CD4-positive, alpha-beta T cell treated with Interleukin-17A for 4 hours (primary cell): ENCODE data around the gene MRC2.

Experiments used
- DNase-seq: peaks from one replicate; pipeline ENCODE4 v3.0.0-alpha.2; 2020; ENCODE audit warnings: mixed read lengths

The MRC2 gene

DNA sequence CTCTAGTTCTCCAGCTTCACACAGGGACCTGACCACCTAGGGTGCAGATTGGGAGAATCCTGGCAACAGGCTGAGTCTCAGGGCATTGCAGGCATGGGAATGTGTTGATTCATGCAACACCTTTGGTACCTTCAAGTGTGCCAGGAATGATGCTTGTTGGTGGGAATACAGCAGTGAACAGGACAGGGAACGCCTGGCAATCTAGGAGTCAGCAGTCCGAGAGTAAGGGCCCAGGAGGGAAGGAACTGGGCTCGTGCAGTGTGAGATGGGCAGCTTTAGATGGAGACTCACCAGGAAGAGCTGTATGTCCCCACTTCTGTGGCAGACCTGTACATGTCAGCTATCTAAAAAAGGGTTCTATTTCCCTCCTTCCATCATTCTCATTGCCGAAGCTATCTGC, 12.0 kb upstream of the MRC2 start:
- DNase-seq, result no peak

DNA sequence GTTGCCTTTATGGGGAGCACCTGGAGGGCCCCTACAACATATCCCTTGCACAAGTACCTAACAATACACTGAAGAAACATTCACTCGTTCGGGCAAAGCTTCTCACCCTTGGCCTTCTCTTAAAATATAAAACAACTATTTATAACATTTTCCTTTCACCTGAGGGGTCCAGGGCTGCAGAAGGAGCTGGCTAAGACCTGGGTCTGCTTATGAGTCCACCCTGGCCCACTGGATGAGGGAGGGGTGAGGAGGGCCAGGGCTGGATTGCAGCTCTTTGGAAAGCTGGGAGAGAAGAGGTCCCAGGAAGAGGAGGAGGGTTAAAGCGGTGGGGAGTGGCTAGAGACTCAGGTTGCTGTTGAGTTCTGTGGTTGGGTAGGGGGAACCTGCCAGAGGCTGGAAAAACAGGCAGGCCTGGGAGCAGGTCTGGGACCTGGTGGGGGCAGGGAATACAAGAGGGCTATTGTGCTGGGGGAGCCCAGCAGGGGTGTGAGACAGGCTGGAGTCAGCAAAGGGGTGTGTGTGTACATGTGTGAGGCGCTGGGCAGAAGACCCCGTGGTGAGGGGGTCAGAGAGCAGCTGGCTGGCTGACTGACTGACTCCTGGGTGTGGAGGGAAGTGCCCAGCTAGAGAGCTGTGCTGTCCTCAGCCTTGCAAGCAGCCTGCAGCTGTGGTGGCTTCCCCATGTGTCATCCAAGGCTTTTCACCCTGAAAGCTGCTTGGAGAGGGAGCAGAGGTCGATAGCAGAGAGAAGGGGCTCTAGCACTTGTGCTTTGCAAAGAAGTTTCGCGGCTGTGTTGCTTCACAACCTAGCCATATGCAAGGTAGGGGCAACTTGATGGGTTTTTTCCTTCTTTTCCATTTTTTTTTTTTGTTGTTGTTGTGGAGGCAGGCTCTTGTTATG, 10.2 kb upstream of the MRC2 start:
- DNase-seq, result no peak

DNA sequence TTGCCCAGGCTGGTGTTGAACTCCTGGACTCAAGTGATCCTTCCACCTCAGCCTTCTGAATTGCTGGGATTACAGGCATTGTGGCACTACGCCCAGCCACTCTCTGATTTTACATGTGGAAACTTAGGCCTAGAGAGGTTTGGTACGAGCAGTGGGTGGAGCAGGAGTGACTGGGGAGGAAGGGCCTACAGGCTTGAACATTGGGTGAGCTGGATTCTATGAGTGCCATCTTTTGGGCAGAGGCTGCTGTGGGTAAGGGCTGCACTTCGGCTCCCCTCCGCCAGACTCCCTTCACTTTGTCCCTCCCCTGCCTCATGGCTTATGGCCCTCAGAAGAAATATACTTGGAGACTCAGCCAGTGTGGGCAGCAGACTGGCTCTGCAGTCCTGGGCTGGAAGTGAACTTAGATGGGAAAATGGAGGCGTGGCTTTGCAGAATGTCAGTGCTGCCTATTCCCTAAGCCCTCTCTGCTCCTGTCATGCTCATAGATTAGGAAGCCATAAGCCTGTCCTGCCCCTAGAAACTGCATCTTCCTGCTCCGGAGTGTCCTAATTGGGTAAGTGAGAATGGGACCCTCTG, 9.5 kb upstream of the MRC2 start:
- DNase-seq, result no peak

DNA sequence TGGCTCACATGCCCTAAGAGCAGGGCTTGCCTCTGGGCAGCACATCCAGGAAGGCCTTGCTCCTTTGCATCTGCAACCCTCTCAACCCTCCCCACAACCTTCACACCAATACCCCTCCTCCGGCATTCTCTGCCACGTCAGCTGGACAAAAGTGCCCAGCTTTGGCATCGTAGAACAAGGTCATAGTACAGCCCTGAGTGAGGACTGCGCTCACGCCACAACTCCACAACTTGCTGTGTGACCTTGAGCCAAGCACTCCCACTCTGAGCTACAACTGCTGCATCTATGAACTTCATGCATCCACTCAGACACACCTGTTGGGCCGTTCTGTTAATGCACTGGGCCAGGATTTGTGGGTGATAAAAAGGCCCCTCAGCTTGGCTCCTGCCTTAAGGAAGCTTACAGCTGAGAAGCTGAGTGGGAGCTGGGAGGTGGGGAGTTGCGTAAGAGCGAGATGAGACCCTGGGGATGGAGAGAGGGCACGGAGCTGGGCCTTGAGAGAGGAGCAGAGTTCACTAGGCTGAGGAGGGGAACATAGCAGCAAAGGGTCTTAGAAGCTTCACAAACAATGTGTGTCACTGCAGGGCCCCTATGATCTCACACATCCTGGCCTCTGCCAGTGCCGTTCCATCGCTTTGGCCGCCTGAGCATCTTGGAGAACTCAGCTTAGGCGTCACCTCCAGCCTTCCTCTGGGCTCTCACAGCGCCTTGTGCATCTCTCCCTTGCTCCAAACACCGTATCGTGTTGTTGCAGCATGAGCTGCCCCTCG, 8.6 kb upstream of the MRC2 start:
- no peak for DNase-seq

DNA sequence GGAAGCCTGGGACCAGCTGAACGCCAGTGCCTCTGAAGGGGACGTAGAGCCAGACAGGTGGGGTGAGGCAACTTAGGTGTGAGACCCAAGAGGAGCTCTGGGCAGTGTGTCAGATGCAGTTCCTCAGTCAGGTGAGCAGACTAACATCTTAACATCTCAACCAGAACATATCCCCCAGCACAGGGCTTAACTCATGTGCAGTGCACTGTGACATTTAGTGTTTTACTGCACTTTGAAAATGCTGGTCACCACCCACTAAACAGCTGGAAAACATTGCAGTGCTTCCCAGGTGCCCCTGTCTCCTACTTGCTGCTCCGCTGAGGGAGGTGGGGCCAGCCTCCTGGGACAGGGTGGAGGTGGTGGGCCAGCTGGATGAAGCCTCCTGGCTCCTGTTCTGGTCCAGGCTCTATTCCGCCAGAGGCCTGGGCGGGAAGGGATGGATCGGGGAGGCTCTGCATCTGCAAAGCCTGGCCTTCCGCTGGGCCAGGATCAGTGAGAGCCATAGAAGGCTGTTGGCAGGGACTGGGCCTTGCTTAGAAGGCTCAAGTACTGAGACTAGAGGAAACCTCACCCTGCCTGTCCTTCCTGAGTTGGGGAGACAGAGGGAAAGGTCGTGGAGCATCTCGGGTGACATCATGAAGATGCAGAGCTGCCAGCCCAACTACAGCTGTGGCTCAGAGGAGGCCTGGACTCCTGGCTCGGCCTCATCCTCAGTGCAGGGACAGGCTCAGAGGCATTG, 7.9 kb upstream of the MRC2 start:
- no peak for DNase-seq

DNA sequence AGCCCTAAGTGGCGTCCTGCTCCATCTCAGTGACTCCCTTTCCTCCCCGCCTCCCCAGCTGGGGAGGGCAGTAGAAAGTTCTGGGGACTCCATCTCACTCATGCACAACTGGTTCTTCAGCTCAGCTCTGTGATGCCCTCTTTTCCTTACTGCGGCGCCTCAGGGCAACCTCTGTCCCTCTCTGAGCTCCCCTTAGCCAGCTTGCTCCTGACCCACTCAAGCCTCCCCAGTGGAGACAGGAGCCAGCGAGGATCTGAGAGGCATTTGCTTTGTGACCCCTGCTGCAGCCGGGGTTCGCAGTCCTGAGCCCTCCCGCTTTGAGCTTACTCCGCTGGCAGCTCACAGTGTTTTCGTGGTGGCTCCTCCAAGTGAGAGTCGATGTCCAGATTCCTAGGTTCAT, 6.2 kb upstream of the MRC2 start:
- DNase-seq, result no peak

DNA sequence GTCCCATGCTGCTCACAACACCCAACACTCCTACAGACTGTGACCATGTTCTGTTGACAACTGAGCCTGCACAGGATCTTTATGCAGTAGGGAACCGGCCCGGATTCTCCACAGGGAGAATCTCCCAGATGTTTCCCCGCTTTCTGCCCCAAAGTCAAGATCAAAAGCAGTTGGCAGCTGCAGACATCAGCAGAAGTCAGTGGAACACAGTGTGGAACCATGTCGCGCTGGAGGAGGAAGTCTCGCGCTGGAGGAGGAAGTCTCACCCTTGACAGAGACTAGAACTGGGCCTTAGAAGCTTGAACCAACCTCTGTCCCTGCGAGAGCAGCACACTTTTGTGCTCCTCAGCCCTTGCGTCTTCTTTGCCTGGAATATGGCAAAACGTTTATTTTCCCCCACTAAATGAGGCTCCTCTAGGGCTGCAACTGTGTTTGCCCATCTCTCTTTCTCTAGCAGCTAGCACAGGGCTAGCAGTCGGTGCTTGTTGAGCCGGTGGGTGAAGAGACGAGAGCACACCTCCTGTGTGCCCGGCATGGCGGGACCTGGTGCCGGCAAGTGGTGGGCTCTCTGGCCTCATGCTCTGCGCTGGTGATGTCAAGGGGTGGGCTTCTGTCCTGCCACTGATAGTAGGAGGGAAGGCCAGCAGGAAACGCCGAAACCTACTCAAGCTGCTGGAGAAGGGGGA, 2.1 kb upstream of the MRC2 start:
- no peak for DNase-seq

DNA sequence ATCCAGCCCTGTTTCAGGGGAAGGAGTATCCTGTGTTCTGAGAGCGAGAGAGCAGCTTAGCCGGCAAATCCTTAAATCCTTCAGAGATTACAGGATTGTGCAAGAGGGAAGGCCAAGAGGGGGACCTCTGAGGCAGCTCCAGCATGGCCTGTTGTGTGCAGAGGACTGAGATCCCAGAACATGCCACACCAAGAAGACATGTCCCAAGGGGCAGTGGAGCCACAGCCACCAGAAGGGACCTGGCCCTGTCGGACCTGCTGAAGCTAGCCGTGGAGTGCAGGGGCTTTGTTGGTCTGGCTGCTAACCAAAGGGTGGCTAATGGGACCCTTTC, 1.6 kb upstream of the MRC2 start:
- DNase-seq, result no peak

DNA sequence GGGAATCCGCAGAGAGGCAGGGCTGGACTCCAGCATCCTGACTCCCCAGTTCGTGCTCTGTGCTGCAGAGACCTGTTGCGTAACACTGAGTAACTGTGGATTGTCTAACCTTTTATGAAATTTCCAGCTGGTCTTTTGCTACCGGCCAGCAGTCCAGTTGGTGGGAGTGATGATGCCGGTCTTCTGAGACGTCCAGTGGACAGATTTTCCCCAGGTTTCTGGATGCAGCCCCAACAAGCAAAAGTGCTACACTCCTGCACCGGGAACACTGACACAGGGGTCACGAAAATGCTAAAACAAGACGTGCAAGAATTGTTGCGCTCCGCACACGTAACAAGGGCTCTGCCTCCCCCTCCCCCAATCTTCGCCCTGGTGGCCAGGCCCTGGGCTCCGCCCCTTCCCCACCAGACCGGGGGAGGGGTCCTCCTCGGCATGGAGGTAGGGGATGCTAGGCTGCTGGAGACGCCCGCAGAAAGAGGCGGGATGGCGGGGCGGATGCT, 701 bp upstream of the MRC2 start:
- no peak for DNase-seq

DNA sequence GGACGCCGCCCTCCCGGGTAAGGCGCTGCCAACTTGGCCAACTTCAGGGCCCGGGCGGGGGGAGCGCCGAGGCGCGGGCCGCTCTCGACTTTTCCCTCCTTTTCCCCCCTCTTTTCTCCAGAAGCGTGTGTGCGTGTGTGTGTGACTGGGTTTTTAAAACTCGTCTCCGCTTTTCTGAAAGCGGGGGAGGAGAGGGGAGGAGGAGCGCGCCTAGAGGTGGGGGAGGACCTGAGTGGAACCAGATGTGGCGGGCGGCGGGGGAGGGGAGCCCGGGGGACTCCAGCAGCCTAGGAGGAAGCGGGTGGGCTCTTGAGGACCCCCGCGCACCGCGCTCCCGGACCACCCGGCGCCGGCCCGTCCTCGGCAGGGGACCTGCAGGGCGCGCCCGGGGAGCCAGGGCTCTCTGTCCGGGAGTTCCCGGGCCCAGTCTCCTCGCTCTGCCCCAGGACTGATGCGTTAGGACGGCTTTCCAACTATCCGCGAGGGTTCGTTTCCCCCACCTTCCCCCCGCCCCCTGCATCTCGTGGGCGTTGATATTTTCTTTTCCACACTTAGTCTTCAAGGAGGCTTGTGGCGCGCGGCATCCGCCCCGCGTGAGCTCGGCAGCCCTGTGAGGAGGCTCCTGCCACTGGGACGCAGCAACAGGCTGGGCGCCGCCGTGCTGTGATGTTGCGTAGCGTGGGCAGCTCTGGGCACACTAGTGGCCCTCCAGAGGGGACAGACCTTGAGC, 599 bp downstream of the MRC2 start:
- DNase-seq, result peak; percentile 51

DNA sequence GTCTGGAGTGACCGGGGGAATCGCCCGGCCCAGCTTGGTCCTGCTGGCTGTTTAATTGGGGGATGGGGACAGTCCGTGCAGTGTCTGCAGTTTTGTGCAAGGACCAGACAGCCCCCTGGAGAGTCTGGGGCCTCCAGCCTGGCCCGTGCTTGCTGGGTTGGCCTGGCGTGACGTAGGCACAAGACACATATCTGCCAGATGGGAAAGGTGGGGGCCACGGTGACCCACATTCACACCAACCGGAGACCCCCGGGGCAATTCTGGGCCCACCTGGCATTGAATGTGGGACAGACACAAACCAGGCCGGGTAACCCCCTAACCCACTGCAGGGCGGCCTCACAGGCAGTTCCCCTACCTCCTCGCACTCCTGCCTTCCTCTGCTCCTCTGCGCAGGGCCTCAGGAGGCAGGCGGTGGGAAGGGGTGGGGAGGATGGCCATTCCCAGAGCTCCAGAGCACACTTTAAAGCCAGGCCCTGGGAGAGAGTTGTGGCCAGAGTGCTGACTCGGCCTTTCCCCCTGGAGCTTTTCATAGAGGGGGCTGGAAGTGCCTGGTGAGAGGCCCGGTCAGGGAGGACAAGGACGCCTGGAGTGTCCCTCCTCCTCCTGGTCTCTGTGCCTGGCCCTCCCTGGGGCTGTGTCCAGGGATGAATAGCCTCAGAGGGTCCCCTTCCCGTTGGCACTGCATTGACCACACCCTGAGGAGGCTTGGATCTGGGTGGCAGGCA, 1.5 kb downstream of the MRC2 start:
- no peak for DNase-seq

DNA sequence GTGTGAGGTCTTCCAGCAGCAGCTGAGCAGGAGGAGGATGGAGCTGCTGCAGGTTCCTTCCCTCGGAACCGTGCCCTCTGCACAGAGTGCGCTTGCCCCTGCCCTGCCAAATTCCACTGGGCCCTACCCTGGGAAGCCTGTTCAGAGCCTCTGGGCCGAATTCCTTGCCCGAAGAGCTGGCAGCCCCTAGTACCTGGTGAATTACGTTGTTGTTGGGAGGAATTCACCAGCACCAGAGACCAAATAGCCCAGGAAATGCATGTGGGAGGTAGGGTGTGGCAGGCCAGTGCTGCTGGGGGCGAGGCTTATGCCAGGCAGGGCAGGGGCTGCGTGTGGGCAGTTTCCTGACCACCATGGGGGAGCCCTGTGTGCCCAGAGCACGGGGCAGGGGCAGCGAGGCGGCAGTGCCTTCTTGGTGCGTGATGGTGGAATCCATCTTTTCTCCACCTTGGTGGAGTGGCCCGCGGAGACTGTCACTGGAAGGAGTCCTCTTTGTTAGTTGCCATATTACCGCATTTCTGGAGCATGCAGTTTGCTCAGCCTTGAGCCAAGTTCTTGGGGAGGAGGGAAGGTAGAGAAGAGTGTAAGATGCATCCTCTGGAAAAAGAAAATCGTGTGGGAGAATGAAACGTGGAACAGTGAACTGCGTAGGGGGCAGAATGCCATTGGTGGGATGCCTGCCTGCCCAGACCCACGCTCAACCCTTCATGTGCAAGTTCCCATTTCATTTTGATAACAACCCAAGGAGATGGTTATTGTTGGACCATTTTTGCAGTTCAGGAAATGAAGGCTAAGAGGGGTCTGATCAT, 2.3 kb downstream of the MRC2 start:
- no peak for DNase-seq

DNA sequence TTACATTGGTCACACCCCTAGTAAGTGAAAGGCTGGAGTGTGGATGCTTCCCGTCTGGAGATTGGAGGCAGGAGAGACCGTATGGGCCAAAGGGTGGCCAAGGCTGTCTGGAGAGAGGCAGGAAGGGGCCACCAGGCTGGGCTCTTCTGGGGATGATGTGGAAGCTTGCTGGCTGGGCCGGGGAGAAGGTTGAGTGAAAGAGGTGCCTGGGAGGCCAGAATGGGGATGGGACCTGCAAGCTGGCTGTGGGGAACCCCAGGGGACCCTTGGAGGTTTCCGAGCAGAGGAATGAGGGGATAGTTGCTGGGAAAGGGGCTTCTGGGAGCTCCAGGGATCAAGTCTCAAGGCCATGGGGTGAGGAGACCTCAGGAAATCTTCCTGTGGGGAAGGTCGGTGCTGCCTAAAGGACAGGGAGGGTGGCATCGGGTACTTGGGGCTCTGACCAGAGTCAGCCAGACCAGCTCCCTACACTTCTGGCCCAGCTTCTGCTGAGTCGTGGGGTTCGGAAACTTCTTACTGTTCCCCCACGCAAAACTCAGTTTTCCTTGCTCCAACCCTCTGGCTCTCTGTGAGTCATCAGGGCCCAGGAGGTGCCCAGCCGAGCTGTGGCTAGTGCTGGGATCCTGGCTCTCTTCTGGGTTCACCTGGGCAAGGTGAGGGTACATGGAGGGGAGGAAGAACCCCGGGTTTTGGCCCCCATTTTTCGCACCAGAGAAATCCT, 3.1 kb downstream of the MRC2 start:
- DNase-seq, result no peak

DNA sequence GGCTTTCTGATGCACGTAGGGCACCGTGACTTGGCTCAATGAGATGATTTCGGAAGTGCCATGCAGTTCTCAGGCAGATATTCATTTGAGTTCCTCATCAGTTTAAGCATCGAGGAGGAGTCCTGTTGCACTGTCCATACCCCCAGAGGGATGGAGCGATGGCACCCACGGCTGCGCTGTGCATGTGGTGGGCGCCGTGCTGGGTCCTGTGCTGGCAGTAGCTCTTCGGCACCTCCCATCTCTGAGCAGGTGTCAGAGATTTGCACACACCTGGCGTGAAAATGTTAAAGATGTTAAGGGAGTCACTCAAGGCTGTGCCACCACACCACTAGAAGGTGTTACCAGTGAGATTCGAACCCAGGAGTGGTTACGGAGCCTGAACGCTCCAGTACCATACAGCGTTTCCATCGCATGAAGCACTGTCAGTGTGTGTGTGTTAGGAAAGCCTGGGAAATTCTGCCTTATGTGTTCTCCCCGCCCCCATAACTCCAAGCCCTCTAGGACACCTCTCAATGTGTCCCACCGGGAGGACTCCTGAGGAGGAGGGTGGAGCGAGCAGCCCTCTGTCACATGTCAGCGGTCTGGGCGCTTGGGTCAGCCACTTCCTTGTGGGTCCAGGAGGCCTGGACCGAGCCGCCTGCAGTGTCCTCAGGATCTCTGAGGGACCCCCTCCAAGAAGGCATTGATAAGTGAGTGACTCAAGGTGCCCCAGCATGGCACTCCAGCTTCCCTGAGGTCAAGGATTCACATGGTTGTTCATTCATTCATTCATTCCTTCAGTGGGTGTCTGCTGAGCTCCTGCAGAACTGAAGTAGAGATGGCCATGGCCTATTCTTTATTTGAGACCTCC, 3.8 kb downstream of the MRC2 start:
- no peak for DNase-seq

DNA sequence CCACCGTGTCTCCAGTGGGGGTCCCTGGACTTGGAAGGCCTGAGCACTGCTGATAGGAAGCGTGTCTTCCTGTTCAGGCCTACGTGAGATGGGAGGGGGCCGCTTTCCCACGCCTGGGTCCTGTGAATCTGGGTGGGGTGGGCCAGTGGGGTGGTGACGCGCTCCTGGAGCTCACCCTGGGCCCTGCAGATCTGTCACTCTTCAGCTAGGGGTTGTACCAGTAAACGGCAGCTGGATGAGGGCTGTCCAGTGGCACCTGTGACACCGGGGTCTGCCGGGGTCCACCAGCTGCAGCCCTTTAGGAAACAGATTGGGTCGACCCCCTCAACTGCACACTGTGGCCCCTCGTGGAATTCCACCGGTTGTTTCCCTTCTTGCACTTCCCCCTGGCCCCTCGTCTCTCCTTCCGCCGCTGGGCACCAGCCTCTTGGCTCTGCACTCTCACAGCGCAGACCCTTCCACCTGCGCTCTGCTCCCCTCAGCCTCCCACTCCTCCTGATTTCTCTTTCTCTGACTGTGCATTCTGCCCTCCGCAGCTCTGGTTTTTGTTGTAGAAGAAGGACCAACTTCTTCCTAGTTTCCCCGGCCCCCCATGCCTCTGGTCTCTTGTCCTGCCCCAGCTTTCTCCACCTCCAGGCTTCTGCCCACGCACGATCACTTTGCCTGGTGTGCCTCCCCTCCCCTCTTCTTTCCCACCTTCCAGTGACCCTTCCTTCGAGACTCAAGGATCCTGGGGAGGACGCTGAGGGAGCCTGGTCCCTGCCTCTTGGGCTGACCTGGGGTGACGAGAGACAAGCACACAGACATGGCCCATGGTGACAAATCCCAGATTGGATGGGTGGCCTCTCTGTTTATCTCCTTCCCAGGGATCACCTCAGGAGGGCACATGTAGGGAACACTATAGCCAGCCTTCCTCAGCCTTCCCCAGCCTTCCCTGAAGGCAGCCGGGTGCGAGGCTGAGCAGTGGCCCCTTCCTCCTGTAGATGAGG, 4.8 kb downstream of the MRC2 start:
- no peak for DNase-seq

DNA sequence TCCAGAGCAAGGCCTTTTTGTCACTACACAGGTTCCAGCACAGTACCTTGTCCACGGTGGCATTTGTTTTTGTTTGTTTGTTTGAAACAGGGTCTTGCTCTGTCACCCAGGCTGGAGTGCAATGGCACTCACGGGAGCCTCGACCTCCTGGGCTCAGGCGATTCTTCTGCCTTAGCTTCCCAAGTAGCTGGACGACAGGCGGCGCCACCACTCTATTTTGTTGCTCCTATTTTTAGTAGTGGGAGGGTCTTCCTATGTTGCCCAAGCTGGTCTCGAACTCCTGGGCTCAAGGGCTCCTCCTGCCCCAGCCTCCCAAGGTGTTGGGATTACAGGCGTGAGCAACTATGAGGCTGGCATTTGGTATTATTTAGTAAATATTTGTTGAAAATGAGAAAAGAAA, 10.3 kb downstream of the MRC2 start:
- DNase-seq, result no peak

DNA sequence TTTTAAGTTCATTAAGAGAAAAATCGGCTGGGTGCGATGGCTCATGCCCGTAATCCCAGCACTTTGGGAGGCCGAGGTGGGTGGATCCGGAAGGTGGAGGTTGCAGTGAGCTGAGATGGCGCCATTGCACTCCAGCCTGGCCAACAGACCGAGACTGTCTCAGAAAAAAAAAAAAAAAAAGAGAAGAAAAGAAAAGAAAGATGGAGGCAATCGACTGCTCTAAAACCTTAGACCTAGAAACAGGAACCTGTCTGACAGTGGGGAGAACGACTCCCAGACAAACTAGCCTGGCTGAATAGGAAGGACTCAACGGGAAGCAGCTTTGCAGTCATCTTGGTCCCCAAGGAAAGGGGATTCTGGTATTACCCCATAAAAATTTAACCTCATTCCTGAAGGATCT, 13.7 kb downstream of the MRC2 start:
- no peak for DNase-seq
